ENCODE measurements around the gene TSPAN14.
A peak's percentile ranks its signal among the peaks of the same experiment; 100 is the strongest.

DNA sequence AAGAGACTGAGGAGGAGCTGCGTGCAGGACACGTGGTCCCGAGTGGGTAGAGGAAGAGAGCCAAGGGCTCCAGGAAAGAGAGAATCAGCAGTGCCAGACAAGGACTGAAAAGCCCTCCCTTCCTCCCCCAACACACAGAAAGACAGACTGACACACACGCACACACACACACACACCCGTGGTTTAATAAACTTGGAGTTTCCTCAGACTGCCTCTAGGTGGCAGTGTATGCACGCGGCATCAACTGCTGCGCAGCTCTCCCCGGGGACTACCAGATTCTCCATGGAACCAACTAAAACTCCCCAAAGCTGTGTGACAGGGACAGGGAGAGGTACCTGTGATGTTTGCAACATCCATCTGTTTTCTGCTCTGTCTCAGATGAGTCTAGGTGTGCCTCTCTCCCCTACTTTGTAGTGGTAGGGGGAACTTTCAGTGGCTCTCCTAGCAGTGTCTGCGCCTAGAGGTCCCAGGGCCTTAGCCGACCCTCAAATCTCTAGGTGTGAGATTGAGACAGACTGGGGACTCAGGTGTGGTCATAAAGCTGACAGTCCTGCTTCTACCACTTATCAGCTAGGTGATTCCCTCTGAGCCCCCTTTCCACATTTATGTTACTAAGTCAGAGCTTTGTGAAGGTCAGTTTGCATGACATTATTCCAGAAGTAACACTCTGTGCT lies 9.3 kb upstream of the TSPAN14 start:
- TF ChIP-seq, protein P1, sequence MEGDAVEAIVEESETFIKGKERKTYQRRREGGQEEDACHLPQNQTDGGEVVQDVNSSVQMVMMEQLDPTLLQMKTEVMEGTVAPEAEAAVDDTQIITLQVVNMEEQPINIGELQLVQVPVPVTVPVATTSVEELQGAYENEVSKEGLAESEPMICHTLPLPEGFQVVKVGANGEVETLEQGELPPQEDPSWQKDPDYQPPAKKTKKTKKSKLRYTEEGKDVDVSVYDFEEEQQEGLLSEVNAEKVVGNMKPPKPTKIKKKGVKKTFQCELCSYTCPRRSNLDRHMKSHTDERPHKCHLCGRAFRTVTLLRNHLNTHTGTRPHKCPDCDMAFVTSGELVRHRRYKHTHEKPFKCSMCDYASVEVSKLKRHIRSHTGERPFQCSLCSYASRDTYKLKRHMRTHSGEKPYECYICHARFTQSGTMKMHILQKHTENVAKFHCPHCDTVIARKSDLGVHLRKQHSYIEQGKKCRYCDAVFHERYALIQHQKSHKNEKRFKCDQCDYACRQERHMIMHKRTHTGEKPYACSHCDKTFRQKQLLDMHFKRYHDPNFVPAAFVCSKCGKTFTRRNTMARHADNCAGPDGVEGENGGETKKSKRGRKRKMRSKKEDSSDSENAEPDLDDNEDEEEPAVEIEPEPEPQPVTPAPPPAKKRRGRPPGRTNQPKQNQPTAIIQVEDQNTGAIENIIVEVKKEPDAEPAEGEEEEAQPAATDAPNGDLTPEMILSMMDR (IDR thresholded peaks at IDR 0.05; ENCODE audit: insufficient read depth, low read length, poor library complexity, severe bottlenecking) = peak; percentile 49
- TF ChIP-seq EZH2phosphoT487 (conservative IDR thresholded peaks at IDR 0.05; ENCODE audit: low read length) = no peak
